Psoas muscle (tissue), 8 donors: ENCODE measurements around the gene IRF8. TPM values are rescaled to one million over a fixed set of nuclear protein-coding genes. Genes with fewer than 3 reads are reported as not detected.

Experiments used
- ATAC-seq, 4 donors: fragments of 200-7000 bp; cut with Tn5 transposase; one replicate each; pipeline ENCODE4 v1.9.1; 2020; ENCODE audit warnings: moderate library complexity in 3 of 4, mild to moderate bottlenecking in 2 of 4
- DNase-seq, 2 donors: peaks; one replicate each; pipeline ENCODE4 v3.0.0-alpha.2; 2020
- H3K27ac ChIP-seq: fragments of 200-600 bp; one replicate; pipeline ENCODE4 v1.8.0; 2022
- H3K27me3 ChIP-seq, 3 donors: fragments of 200-600 bp in 1 of 3; one replicate each; pipeline versions ENCODE4 v1.6.1 to v1.8.0; 2013 to 2022; ENCODE audit warnings: low read length in 2 of 3, mild to moderate bottlenecking in 2 of 3, moderate library complexity in 1 of 3; ENCODE audit not compliant: insufficient read depth in 3 of 3
- H3K36me3 ChIP-seq, 2 donors: fragments of 200-600 bp in 1 of 2; one replicate each; pipeline versions ENCODE4 v1.6.1 to v1.8.0; 2013 to 2022; ENCODE audit warnings: low read depth in 1 of 2, mild to moderate bottlenecking in 1 of 2, moderate library complexity in 1 of 2; ENCODE audit not compliant: insufficient read depth in 1 of 2
- H3K4me1 ChIP-seq: fragments of 200-600 bp; one replicate; pipeline ENCODE4 v1.8.0; 2022
- H3K4me3 ChIP-seq: fragments of 200-600 bp; one replicate; pipeline ENCODE4 v1.8.0; 2022; ENCODE audit warnings: mild to moderate bottlenecking
- H3K9me3 ChIP-seq: fragments of 200-600 bp; one replicate; pipeline ENCODE4 v1.8.0; 2022
- CTCF ChIP-seq: fragments of 200-600 bp; IDR thresholded peaks from one replicate; pipeline ENCODE4 v1.8.0; 2022; ENCODE audit warnings: antibody characterized with exemption
- WGBS, 3 donors: extraction: QIAGEN DNeasy Blood & Tissue Kit; methylation state at CpG; one replicate each; pipeline versions ENCODE4 v1.1.6 to v1.1.7; 2013; 5-methylcytosine and 5-hydroxymethylcytosine counted together
- intact Hi-C, 2 donors: fragments of 100-400 bp; cut with DNase I; formaldehyde crosslinking; loops; one replicate each; pipeline versions ENCODE4 v1.11.0 to v1.14.2; 2022
- polyA plus RNA-seq, 3 donors: library from polyadenylated mRNA; stranded (reverse); fragments of 200-250 nt; gene quantifications; one replicate each; pipeline ENCODE4 v1.2.3, GENCODE V29; 2013
- total RNA-seq, 4 donors: library from RNA; stranded (reverse); fragmentation: NEBNext Ultra II Directional in 2 of 4; extraction: Animal tissue kit (Norgen Biotek cat#: 25700) in 2 of 4; gene quantifications; one replicate each; pipeline versions ENCODE4 v1.2.1 to v1.2.4, GENCODE V29; 2021 to 2023
- donor health status: healthy with polysubstance abuse.
- donor health status: DM: no; HTN: no; CAD: no; lungs with moderate emphysema.
- donor health status: Bipolar disorder and iron deficiency.
- donor health status: healthy.
- donor health status: DM: yes; HTN: yes; CAD: no.
- donor health status: DM: no; HTN: no; CAD: no.
- donor health status: DM: no; HTN: no; CAD: no.
- donor health status: DM: yes; HTN: yes; CAD: no.

The IRF8 gene
- total and polyA plus RNA-seq, 7 donors: 0.23 to 2.8 (median 1.1) TPM

DNA sequence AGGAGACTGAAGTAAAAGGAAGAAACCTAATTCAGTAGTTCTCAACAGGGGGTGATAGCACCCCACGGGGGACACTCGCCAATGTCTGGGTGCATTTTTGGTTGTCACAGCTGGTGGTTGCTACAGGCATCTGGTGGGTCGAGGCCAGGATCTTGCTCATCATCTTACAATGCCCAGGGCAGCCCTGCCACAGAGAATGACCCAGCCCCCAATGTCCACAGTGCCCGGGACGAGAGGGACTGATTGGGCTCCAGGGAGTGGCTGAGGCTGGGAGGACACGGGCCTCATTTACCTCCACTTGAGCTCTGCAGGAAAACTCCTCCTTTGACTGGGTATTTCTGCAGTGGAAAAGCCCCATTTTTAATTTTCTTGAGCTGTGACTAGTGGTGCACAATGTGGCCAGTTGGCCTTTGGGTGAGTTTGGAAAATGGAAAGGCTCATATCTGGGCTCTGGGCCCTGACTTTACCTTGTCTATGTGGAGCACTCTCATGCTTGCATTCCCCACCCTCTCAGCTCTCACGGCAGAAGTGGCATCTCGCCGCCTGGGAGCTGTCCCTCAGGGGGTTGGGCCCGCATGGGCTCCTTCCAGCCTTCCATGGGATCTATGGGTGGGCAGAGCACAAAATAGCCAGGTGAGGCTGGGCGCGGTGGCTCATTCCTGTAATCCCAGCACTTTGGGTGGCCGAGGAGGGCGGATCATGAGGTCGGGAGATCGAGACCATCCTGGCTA lies 37.7 kb upstream of the IRF8 start:
- Histone ChIP-seq H3K27me3 (peaks cover 0 to 5% (median 0%) of the 10 kb centered on the region in 3 donors), H3K4me1 (no peaks in the 10 kb centered on the region), H3K27ac (no peak overlapping the region), H3K36me3 (no peaks in the 10 kb centered on the region), H3K9me3 (no peaks in the 10 kb centered on the region), H3K4me3 (no peak overlapping the region)
- DNase-seq (no peak), ATAC-seq (no peak)
- intact Hi-C loops: no loop called here
- TF ChIP-seq CTCF: no peak
- WGBS, 3 donors: 74 to 81% (median 79%) methylated on average over 16 of the region's 16 CpGs

DNA sequence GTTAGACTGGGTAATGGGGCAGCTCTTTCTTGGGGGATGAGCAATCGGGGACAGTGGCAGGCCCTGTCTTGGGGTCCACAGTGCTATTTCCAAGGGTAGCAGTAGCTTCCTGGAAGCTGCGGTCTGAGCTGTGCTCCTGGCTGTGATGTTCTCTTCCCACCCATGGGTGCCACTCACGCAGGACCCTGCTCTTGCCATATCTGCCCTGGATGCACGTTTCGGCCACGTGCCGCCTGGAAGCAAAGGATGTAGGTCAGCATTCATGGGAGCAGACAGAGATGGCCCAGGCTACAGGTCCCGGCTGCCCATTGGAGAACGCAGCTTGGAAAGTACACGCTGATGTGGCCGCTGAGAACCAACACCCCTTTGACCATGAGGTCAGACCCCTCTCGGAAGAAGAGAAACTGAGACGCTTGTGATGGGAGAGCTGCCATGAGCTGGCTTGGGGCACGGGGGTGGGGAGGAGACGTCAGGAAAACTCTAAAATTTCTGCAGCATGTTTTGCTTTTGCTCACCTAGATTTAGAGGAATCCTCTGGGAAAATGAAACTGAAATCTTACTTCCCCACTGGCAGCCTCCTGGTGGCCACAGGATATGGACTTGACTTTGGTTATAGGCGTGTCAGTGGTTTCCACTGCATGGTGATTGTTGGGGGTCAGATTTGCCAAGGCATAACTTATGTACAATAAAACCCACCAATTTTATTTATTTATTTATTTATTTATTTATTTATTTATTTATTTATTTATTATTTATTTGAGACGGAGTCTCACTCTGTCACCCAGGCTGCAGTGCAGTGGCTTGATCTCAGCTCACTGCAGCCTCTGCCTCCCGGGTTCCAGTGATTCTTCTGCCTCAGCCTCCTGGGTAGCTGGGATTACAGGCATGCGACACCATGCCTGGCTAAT lies 36.2 kb upstream of the IRF8 start:
- no peak for TF ChIP-seq CTCF
- no peak overlapping the region for H3K27ac ChIP-seq
- no peaks in the 10 kb centered on the region for H3K4me1 ChIP-seq
- 85 to 91% (median 85%) methylated on average over 19 of the region's 19 CpGs for WGBS, 3 donors
- intact Hi-C loops: no loop called here
- H3K27me3 ChIP-seq: peaks cover 0 to 2% (median 0%) of the 10 kb centered on the region in 3 donors
- no peaks in the 10 kb centered on the region for H3K9me3 ChIP-seq
- no peaks in the 10 kb centered on the region for H3K36me3 ChIP-seq
- no peak for DNase-seq
- ATAC-seq: no peak
- no peak overlapping the region for H3K4me3 ChIP-seq

- no peaks in the 10 kb centered on the region for H3K4me1 ChIP-seq
- WGBS, 3 donors: 89 to 91% (median 91%) methylated on average over 5 of the region's 5 CpGs
- H3K4me3 ChIP-seq: no peak overlapping the region
- H3K36me3 ChIP-seq: no peaks in the 10 kb centered on the region
- ATAC-seq: no peak
- H3K27ac ChIP-seq: no peak overlapping the region
- H3K9me3 ChIP-seq: no peaks in the 10 kb centered on the region
- H3K27me3 ChIP-seq: peaks cover 0 to 4% (median 2%) of the 10 kb centered on the region in 3 donors
- no peak for DNase-seq
- TF ChIP-seq CTCF: no peak
- intact Hi-C loops: no loop called here
Measured at GRCh38 chr16:85863384-85863774, 35.6 kb upstream of the IRF8 start.

GRCh38 chr16:85864965-85865364 lies 34.0 kb upstream of the IRF8 start:
- no peak for ATAC-seq
- H3K27me3 ChIP-seq: peaks cover 0 to 4% (median 0%) of the 10 kb centered on the region in 3 donors
- no peak overlapping the region for H3K27ac ChIP-seq
- H3K4me3 ChIP-seq: no peak overlapping the region
- WGBS, 3 donors: 95 to 100% (median 97%) methylated on average over 1 of the region's 1 CpG
- DNase-seq: no peak
- H3K36me3 ChIP-seq: no peaks in the 10 kb centered on the region
- intact Hi-C loops: no loop called here
- no peaks in the 10 kb centered on the region for H3K9me3 ChIP-seq
- TF ChIP-seq CTCF: no peak
- no peaks in the 10 kb centered on the region for H3K4me1 ChIP-seq
